Glutamatergic neuron (in vitro differentiated cells): ENCODE data around the gene PPM1B. TPM values are rescaled to one million over a fixed set of nuclear protein-coding genes. Genes with fewer than 3 reads are reported as not detected.
A peak's percentile ranks its signal among the peaks of the same experiment; 100 is the strongest.
"Not testable (repeated sequence)": the region's sequence is repeated elsewhere in the genome, so short reads cannot be mapped to it uniquely, and the experiment has no call there.

Experiments
- DNase-seq: peaks from one replicate; pipeline ENCODE4 v3.0.0; 2022
- H3K27ac Mint-ChIP-seq: one replicate; pipeline ENCODE4 v1.8.0; 2020; ENCODE audit warnings: mild to moderate bottlenecking, mixed read lengths, inconsistent platforms; ENCODE audit not compliant: unreplicated experiment
- H3K27me3 Mint-ChIP-seq: one replicate; pipeline ENCODE4 v1.8.0; 2020; ENCODE audit warnings: mild to moderate bottlenecking, moderate library complexity, mixed read lengths, inconsistent platforms; ENCODE audit not compliant: unreplicated experiment
- H3K36me3 Mint-ChIP-seq: one replicate; pipeline ENCODE4 v1.8.0; 2020; ENCODE audit warnings: mild to moderate bottlenecking, mixed read lengths, inconsistent platforms; ENCODE audit not compliant: unreplicated experiment
- H3K4me1 Mint-ChIP-seq: one replicate; pipeline ENCODE4 v1.8.0; 2020; ENCODE audit warnings: mild to moderate bottlenecking, low read depth, mixed read lengths, inconsistent platforms; ENCODE audit not compliant: unreplicated experiment
- H3K4me3 Mint-ChIP-seq: one replicate; pipeline ENCODE4 v1.8.0; 2020; ENCODE audit warnings: mild to moderate bottlenecking, mixed read lengths, inconsistent platforms; ENCODE audit not compliant: unreplicated experiment
- H3K9me3 Mint-ChIP-seq: one replicate; pipeline ENCODE4 v1.8.0; 2020; ENCODE audit warnings: mild to moderate bottlenecking, moderate library complexity, mixed read lengths, inconsistent platforms; ENCODE audit not compliant: unreplicated experiment
- total RNA-seq: library from RNA; stranded (reverse); fragmentation: NEBNext Ultra II Directional; extraction: Animal tissue kit (Norgen Biotek cat#: 25700); gene quantifications from one replicate; pipeline ENCODE4 v1.2.1, GENCODE V29; 2021; ENCODE audit not compliant: unreplicated experiment
- TF ChIP-seq, protein P1 (sequence below): fragments of 200-600 bp; sonication (generic); IDR thresholded peaks from one replicate; pipeline ENCODE4 v1.5.0; 2021; ENCODE audit not compliant: partially characterized antibody, unreplicated experiment

PPM1B gene
- total RNA-seq, 1 donor from 2014 or later = 49.2 TPM

GRCh38 chr2:44171018-44171417, 2.3 kb downstream of the PPM1B start:
- peak overlapping the region; percentile 92 for H3K4me3 Mint-ChIP-seq
- H3K4me1 Mint-ChIP-seq = peaks cover 8% of the 10 kb centered on the region

DNA sequence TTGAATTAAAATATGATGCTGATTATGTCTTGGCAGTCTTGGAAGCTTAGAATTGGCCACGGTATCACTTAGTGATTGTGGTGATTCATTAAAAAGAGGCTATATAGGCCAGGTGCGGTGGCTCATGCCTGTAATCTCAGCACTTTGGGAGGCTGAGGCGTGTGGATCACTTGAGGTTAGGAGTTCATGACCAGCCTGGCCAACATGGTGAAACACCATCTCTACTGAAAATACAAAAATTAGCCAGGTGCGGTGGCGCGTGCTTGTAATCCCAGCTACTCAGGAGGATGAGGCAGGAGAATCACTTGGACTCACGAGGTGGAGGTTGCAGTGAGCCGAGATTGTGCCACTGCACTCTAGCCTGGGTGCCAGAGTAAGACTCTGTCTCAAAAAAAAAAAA, 2.8 kb downstream of the PPM1B start:
- not testable (repeated sequence) for H3K27me3 Mint-ChIP-seq, H3K36me3 Mint-ChIP-seq, DNase-seq, H3K4me1 Mint-ChIP-seq, H3K27ac Mint-ChIP-seq
- Mint-ChIP-seq H3K9me3 (peaks cover 15% of the 10 kb centered on the region), H3K4me3 (peak overlapping the region; percentile 92)

More at GRCh38 chr2:44171018-44171417, 2.3 kb downstream of the PPM1B start:
- peaks cover 17% of the 10 kb centered on the region for H3K9me3 Mint-ChIP-seq
- DNase-seq = no peak
- peaks cover 9% of the 10 kb centered on the region for H3K27me3 Mint-ChIP-seq
- H3K27ac Mint-ChIP-seq = peak overlapping the region; percentile 65
- peaks cover 5% of the 10 kb centered on the region for H3K36me3 Mint-ChIP-seq
- TF ChIP-seq, protein P1, sequence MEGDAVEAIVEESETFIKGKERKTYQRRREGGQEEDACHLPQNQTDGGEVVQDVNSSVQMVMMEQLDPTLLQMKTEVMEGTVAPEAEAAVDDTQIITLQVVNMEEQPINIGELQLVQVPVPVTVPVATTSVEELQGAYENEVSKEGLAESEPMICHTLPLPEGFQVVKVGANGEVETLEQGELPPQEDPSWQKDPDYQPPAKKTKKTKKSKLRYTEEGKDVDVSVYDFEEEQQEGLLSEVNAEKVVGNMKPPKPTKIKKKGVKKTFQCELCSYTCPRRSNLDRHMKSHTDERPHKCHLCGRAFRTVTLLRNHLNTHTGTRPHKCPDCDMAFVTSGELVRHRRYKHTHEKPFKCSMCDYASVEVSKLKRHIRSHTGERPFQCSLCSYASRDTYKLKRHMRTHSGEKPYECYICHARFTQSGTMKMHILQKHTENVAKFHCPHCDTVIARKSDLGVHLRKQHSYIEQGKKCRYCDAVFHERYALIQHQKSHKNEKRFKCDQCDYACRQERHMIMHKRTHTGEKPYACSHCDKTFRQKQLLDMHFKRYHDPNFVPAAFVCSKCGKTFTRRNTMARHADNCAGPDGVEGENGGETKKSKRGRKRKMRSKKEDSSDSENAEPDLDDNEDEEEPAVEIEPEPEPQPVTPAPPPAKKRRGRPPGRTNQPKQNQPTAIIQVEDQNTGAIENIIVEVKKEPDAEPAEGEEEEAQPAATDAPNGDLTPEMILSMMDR = no peak

DNA sequence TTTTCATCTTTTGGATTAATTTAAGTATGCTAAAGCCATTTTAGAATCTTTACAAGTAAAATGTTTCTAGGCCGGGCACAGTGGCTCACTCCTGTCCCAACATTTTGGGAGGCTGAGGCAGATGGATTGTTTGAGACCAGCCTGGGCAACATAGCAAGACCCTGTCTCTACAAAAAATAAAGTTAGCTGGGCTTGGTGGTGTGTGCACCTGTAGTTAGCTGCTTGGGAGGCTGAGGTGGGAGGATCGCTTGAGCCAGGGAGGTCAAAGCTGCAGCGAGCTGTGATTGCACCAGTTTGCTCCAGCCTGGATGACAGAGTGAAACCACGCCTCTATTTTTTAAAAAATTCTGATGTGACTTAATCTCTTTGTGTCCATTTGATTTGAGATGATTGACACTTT, 3.9 kb downstream of the PPM1B start:
- no peak for DNase-seq
- peaks cover 8% of the 10 kb centered on the region for H3K4me1 Mint-ChIP-seq
- H3K4me3 Mint-ChIP-seq = no peak overlapping the region
- no peak overlapping the region for H3K27ac Mint-ChIP-seq
- TF ChIP-seq, protein P1 = no peak
- peaks cover 15% of the 10 kb centered on the region for H3K9me3 Mint-ChIP-seq
- H3K27me3 Mint-ChIP-seq = peaks cover 8% of the 10 kb centered on the region
- H3K36me3 Mint-ChIP-seq = peaks cover 5% of the 10 kb centered on the region

- Mint-ChIP-seq H3K27ac (no peak overlapping the region), H3K36me3 (no peaks in the 10 kb centered on the region), H3K4me3 (no peak overlapping the region), H3K27me3 (no peaks in the 10 kb centered on the region), H3K9me3 (peaks cover 3% of the 10 kb centered on the region), H3K4me1 (peaks cover 2% of the 10 kb centered on the region)
- TF ChIP-seq, protein P1 = no peak
- no peak for DNase-seq
Observed at GRCh38 chr2:44178950-44179349, 10.3 kb downstream of the PPM1B start.

GRCh38 chr2:44181648-44182047, 13.0 kb downstream of the PPM1B start:
- H3K36me3 Mint-ChIP-seq = no peaks in the 10 kb centered on the region
- TF ChIP-seq, protein P1 = no peak
- no peak overlapping the region for H3K4me3 Mint-ChIP-seq
- H3K27ac Mint-ChIP-seq = no peak overlapping the region
- peaks cover 1% of the 10 kb centered on the region for H3K9me3 Mint-ChIP-seq
- no peaks in the 10 kb centered on the region for H3K4me1 Mint-ChIP-seq
- DNase-seq = no peak
- H3K27me3 Mint-ChIP-seq = no peaks in the 10 kb centered on the region

- TF ChIP-seq, protein P1 = no peak
- H3K9me3 Mint-ChIP-seq = peaks cover 1% of the 10 kb centered on the region
- no peaks in the 10 kb centered on the region for H3K27me3 Mint-ChIP-seq
- no peak for DNase-seq
- H3K4me3 Mint-ChIP-seq = no peak overlapping the region
- H3K36me3 Mint-ChIP-seq = no peaks in the 10 kb centered on the region
- no peak overlapping the region for H3K27ac Mint-ChIP-seq
- no peaks in the 10 kb centered on the region for H3K4me1 Mint-ChIP-seq
Observed at GRCh38 chr2:44184106-44184505, 15.4 kb downstream of the PPM1B start.
